Upper lobe of right lung (tissue), 1 donor: Measurements from ENCODE around the gene CMTM8. TPM values are rescaled to one million over a fixed set of nuclear protein-coding genes. Genes with fewer than 3 reads are reported as not detected.

ENCODE experiments used
- ATAC-seq: fragments of 200-7000 bp; cut with Tn5 transposase; one replicate; pipeline ENCODE4 v1.9.1; 2020; ENCODE audit warnings: mild to moderate bottlenecking, moderate library complexity
- DNase-seq: peaks from one replicate; pipeline ENCODE4 v3.0.0-alpha.2; 2020
- H3K27ac ChIP-seq: fragments of 200-600 bp; one replicate; pipeline ENCODE4 v1.8.0; 2022
- H3K27me3 ChIP-seq: fragments of 200-600 bp; one replicate; pipeline ENCODE4 v1.8.0; 2022; ENCODE audit warnings: mild to moderate bottlenecking
- H3K36me3 ChIP-seq: fragments of 200-600 bp; one replicate; pipeline ENCODE4 v1.8.0; 2022
- H3K4me1 ChIP-seq: fragments of 200-600 bp; one replicate; pipeline ENCODE4 v1.8.0; 2022
- H3K4me3 ChIP-seq: fragments of 200-600 bp; one replicate; pipeline ENCODE4 v1.8.0; 2022; ENCODE audit warnings: mild to moderate bottlenecking
- H3K9me3 ChIP-seq: fragments of 200-600 bp; one replicate; pipeline ENCODE4 v1.8.0; 2022
- intact Hi-C: fragments of 100-400 bp; cut with DNase I; formaldehyde crosslinking; loops from one replicate; pipeline ENCODE4 v1.11.0; 2022
- total RNA-seq: library from RNA; stranded (reverse); fragmentation: NEBNext Ultra II Directional; extraction: Animal tissue kit (Norgen Biotek cat#: 25700); gene quantifications from one replicate; pipeline ENCODE4 v1.2.1, GENCODE V29; 2021
- TF ChIP-seq, protein P1 (sequence below): fragments of 200-600 bp; IDR thresholded peaks from one replicate; pipeline ENCODE4 v1.8.0; 2022; ENCODE audit warnings: antibody characterized with exemption
- donor health status: DM: no; HTN: yes; CAD: no; lungs with severe emphysema.

The CMTM8 gene
- total RNA-seq, 1 donor from 2014 or later = 24.9 TPM

DNA sequence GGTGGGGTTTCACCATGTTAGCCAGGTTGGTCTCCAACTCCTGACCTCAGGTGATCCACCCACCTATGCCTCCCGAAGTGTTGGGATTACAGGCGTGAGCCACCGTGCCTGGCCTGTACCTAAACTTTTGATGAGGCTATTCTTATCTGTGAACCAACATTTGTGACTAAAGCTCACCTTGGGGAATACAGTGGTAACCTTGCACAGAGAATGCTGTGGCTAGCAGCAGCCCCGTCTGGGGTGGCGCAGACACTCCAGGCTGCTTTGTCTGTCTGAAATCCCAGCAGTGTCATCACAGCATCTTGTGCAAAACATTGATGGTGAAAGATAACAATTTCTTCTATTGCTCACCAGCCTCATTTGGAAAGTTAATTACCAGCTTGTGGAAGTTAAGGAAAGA is 58.9 kb downstream of the CMTM8 start:
- H3K4me1 ChIP-seq = peaks cover 15% of the 10 kb centered on the region
- no peaks in the 10 kb centered on the region for H3K36me3 ChIP-seq
- DNase-seq = no peak
- ATAC-seq = no peak
- H3K9me3 ChIP-seq = no peaks in the 10 kb centered on the region
- intact Hi-C loops = no loop called here
- TF ChIP-seq, protein P1, sequence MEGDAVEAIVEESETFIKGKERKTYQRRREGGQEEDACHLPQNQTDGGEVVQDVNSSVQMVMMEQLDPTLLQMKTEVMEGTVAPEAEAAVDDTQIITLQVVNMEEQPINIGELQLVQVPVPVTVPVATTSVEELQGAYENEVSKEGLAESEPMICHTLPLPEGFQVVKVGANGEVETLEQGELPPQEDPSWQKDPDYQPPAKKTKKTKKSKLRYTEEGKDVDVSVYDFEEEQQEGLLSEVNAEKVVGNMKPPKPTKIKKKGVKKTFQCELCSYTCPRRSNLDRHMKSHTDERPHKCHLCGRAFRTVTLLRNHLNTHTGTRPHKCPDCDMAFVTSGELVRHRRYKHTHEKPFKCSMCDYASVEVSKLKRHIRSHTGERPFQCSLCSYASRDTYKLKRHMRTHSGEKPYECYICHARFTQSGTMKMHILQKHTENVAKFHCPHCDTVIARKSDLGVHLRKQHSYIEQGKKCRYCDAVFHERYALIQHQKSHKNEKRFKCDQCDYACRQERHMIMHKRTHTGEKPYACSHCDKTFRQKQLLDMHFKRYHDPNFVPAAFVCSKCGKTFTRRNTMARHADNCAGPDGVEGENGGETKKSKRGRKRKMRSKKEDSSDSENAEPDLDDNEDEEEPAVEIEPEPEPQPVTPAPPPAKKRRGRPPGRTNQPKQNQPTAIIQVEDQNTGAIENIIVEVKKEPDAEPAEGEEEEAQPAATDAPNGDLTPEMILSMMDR = no peak
- no peaks in the 10 kb centered on the region for H3K27me3 ChIP-seq
- H3K4me3 ChIP-seq = no peak overlapping the region
- no peak overlapping the region for H3K27ac ChIP-seq

DNA sequence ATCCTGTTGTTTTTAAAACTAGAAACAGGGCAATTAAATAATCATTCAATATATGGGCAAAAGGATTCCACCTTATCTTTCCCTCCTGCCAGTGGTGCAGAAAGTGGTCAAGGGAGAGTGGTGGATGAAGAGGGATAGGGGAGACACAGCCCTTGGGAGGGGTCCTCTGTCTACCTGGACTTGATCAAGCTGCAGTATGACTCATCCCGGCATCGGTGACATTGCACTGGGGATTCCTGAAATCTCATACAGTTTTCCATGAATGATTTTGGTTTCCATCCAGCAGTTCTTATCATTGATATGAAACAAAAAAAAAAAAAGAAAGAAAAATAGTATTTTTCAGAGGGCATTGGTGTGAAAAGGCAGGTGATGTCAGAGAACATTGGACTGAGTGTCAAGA is 62.9 kb downstream of the CMTM8 start:
- H3K9me3 ChIP-seq = no peaks in the 10 kb centered on the region
- H3K27ac ChIP-seq = no peak overlapping the region
- H3K27me3 ChIP-seq = no peaks in the 10 kb centered on the region
- H3K4me3 ChIP-seq = no peak overlapping the region
- no peak for ATAC-seq
- TF ChIP-seq, protein P1 = no peak
- peaks cover 37% of the 10 kb centered on the region for H3K4me1 ChIP-seq
- H3K36me3 ChIP-seq = no peaks in the 10 kb centered on the region
- intact Hi-C loops = no loop called here
- no peak for DNase-seq

DNA sequence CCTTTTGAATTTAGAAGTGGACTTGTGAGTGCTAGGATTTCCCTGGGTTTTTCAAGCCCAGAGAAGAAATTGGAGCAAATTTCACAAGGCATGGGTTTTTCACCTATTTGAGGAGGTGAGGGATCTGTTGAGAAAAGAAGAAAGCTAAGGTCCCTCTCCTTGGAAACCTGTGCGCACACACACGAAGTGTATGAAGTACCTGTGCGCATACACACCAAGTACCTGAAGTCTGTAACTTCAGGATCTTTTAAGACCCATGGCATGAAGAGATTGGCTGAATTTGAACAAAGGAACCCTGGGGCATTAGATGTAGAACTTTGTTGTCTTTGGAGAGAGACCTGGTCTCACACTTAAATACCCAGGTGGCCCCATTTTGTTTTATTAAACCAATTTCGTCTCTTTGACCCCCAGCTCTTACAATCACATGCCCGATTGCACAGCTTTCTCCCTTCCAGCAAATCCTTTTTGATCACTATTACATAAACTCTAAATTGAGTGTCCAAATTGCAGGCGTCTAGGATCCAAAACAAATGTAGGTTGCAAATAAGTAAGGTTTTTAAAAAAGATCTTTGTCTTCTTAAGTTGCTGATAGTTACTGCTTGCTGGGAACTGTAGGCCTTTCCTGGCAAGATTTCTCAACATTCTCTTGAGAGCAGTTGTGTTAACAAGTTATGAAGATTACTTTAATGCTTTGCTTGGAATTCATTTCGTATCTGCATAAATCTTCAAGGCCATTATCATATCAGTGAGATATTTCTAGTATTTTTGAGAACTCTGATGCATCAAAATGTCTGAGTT is 64.3 kb downstream of the CMTM8 start:
- peaks cover 37% of the 10 kb centered on the region for H3K4me1 ChIP-seq
- no peak for DNase-seq
- peak; percentile 59 for ATAC-seq

DNA sequence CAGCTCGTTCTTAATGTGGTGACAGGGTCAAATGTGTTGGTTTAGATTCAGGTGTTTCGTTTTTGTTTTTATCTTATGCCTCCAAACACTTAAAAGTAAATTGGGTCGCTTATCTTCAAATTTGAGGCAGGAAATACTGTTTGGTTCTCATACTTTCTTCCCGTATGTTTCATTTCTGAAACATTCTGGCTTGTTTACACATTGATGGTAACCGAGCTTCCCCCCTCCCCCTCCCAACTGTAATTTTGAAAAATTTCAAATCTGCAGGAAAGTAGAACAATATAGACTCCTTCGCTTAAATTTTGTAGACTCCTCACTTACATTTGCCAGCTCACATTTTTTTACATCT is 64.9 kb downstream of the CMTM8 start:
- Histone ChIP-seq H3K27ac (peak overlapping the region; percentile 77), H3K27me3 (no peaks in the 10 kb centered on the region), H3K4me3 (no peak overlapping the region), H3K36me3 (no peaks in the 10 kb centered on the region), H3K9me3 (no peaks in the 10 kb centered on the region), H3K4me1 (peaks cover 37% of the 10 kb centered on the region)
- intact Hi-C loops = no loop called here
- TF ChIP-seq, protein P1 = no peak
- DNase-seq (no peak), ATAC-seq (no peak)

More for the DNA sequence above, 64.3 kb downstream of the CMTM8 start:
- no peaks in the 10 kb centered on the region for H3K36me3 ChIP-seq
- H3K27ac ChIP-seq = peak overlapping the region; percentile 77
- intact Hi-C loops = no loop called here
- no peaks in the 10 kb centered on the region for H3K27me3 ChIP-seq
- no peak overlapping the region for H3K4me3 ChIP-seq
- H3K9me3 ChIP-seq = no peaks in the 10 kb centered on the region
- TF ChIP-seq, protein P1 = no peak

DNA sequence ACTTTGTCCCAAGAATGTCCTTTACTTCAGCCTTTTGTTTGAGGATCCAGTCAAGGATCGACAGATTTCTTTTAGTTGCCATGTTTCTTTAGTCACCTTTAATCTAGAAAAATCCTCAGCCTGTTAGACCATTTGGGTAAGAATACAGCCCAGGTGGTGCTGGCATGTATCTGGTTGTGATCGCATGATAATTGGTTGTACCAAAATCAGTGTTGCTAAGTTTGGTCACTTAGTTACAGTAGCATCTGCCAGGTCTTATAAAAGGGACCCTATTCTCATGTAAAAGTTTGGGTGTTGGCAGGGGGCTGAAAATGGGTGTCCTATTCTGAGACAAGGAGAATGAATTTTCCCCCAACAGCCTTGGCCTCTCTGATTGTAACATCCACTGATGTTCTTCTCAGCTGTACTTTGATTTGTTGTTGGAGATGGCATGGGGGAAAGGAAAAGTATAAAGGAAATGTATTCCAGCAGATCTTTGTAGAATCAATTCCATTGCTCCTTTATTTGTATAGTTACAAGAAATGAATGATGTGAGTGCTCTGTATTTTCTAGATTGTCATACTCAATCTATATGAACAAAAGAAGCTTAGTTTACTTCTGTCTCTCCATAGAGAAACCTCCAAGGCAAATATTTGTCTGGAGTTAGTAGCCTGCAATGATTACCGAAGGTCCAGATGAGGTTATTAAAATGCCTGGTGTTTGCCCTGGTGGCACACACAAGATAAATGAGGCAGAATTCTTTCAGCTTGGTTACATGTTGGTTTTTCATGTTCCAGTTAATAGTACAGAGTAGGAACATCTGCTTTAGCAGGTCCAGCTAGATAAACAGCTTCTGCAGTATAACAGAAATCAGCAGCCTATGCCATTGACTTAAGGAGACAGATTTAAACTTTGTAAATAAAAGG is 65.7 kb downstream of the CMTM8 start:
- Histone ChIP-seq H3K27ac (no peak overlapping the region), H3K9me3 (no peaks in the 10 kb centered on the region), H3K4me1 (peaks cover 37% of the 10 kb centered on the region), H3K4me3 (no peak overlapping the region), H3K27me3 (no peaks in the 10 kb centered on the region), H3K36me3 (no peaks in the 10 kb centered on the region)
- DNase-seq (no peak), ATAC-seq (no peak)
- intact Hi-C loops = no loop called here
- TF ChIP-seq, protein P1 = no peak
